Keratinocyte (primary cell): ENCODE measurements around the gene GGA1.

Experiments used
- CTCF ChIP-seq, 3 experiments: IDR thresholded peaks in 1 of 3; conservative IDR thresholded peaks in 1 of 3; optimal IDR thresholded peaks in 1 of 3; 2 replicates in 2 of 3; 3 replicates in 1 of 3; pipeline versions ENCODE3 to v1.5.1; 2011; ENCODE audit warnings: low read length in 3 of 3, mild to moderate bottlenecking in 3 of 3, moderate library complexity in 2 of 3, control low read depth in 1 of 3, inconsistent platforms in 1 of 3; ENCODE audit not compliant: insufficient read depth in 2 of 3; ENCODE audit errors: extremely low read depth in 1 of 3
- EZH2 ChIP-seq: IDR thresholded peaks from one replicate; pipeline ENCODE4 v1.6.1; 2012; ENCODE audit warnings: inconsistent platforms, mild to moderate bottlenecking, low read length, moderate library complexity

- no peak for TF ChIP-seq CTCF (optimal IDR thresholded peaks at IDR 0.05 in 1 of 3, IDR thresholded peaks at IDR 0.05 in 1 of 3, conservative IDR thresholded peaks at IDR 0.05 in 1 of 3; ENCODE audit: extremely low read depth in 1 of 3, insufficient read depth in 2 of 3, low read length in 3 of 3)
- TF ChIP-seq EZH2, result no peak
Observed at GRCh38 chr22:37633089-37633624, 24.5 kb downstream of the GGA1 start.
